Spleen (tissue), 7 donors: ENCODE measurements around the gene MME.

Source experiments
- CTCF ChIP-seq, 11 experiments: fragments of 200-600 bp in 7 of 11; fragments of 450-650 bp in 4 of 11; sonication (generic) in 4 of 11; IDR thresholded peaks in 8 of 11; conservative IDR thresholded peaks in 3 of 11; 1 replicate in 7 of 11; 2 replicates in 4 of 11; pipeline versions ENCODE4 v1.4.0 to v1.8.0; 2016 to 2021; ENCODE audit warnings: antibody characterized with exemption in 11 of 11, inconsistent platforms in 4 of 11, mild to moderate bottlenecking in 1 of 11
- POLR2A ChIP-seq, 3 donors: fragments of 450-650 bp; IDR thresholded peaks; one replicate each; pipeline ENCODE4 v1.5.1; 2017; ENCODE audit warnings: antibody characterized with exemption in 3 of 3, mild to moderate bottlenecking in 1 of 3
- donor health status: DM: no; HTN: no; CAD: no; lungs with moderate emphysema.
- donor health status: DM: no; HTN: no; CAD: no.
- donor health status: DM: no; HTN: no; CAD: no.

- no peak for TF ChIP-seq CTCF (IDR thresholded peaks at IDR 0.05 in 8 of 11, conservative IDR thresholded peaks at IDR 0.05 in 3 of 11)
- TF ChIP-seq POLR2A (IDR thresholded peaks at IDR 0.05): no peak
Observed at GRCh38 chr3:155158346-155159037, 78.4 kb downstream of the MME start.
